BE2C (cell line): ENCODE results near the gene COL27A1.
A peak's percentile ranks its signal among the peaks of the same experiment; 100 is the strongest.

Source experiments
- DNase-seq: peaks from one replicate; pipeline ENCODE4 v3.0.0-alpha.2; 2020
- H3K27me3 ChIP-seq: fragments of 250-450 bp; sonication (Bioruptor Pico); 2 replicates; pipeline ENCODE4 v1.5.1; 2020; ENCODE audit warnings: mild to moderate bottlenecking
- H3K36me3 ChIP-seq: fragments of 250-450 bp; sonication (Bioruptor Pico); 2 replicates; pipeline ENCODE4 v1.5.1; 2020; ENCODE audit warnings: mild to moderate bottlenecking
- H3K4me1 ChIP-seq: fragments of 250-450 bp; sonication (Bioruptor Pico); 2 replicates; pipeline ENCODE4 v1.5.1; 2020
- H3K4me3 ChIP-seq: 2 replicates; pipeline ENCODE4 v1.5.1; 2011; ENCODE audit warnings: low read depth, low read length
- H3K9me3 ChIP-seq: fragments of 250-450 bp; sonication (Bioruptor Pico); 2 replicates; pipeline ENCODE4 v1.5.1; 2020
- CTCF ChIP-seq: IDR thresholded peaks from 2 replicates; pipeline ENCODE4 v1.5.1; 2012; ENCODE audit warnings: mild to moderate bottlenecking, low read depth, low read length

COL27A1 gene

GRCh38 chr9:114183006-114183405, 27.7 kb downstream of the COL27A1 start:
- H3K9me3 ChIP-seq: no peaks in the 10 kb centered on the region
- no peak for DNase-seq
- no peak for TF ChIP-seq CTCF
- no peak overlapping the region for H3K4me3 ChIP-seq
- H3K36me3 ChIP-seq: no peaks in the 10 kb centered on the region
- H3K4me1 ChIP-seq: peaks cover 11% of the 10 kb centered on the region
- no peaks in the 10 kb centered on the region for H3K27me3 ChIP-seq

- no peak for TF ChIP-seq CTCF
- Histone ChIP-seq H3K4me3 (no peak overlapping the region), H3K9me3 (no peaks in the 10 kb centered on the region), H3K27me3 (no peaks in the 10 kb centered on the region), H3K4me1 (peaks cover 8% of the 10 kb centered on the region), H3K36me3 (no peaks in the 10 kb centered on the region)
- peak; percentile 63 for DNase-seq
These were observed 28.7 kb downstream of the COL27A1 start for GRCh38 chr9:114184071-114184470.

- no peaks in the 10 kb centered on the region for H3K9me3 ChIP-seq
- H3K27me3 ChIP-seq: no peaks in the 10 kb centered on the region
- no peaks in the 10 kb centered on the region for H3K36me3 ChIP-seq
- H3K4me1 ChIP-seq: peaks cover 8% of the 10 kb centered on the region
- H3K4me3 ChIP-seq: no peak overlapping the region
- no peak for DNase-seq
- no peak for TF ChIP-seq CTCF
These were observed 29.5 kb downstream of the COL27A1 start for GRCh38 chr9:114184866-114185265.

GRCh38 chr9:114185570-114186490, 30.5 kb downstream of the COL27A1 start:
- no peak for DNase-seq
- Histone ChIP-seq H3K27me3 (no peaks in the 10 kb centered on the region), H3K36me3 (no peaks in the 10 kb centered on the region), H3K9me3 (no peaks in the 10 kb centered on the region), H3K4me1 (peaks cover 8% of the 10 kb centered on the region), H3K4me3 (no peak overlapping the region)
- TF ChIP-seq CTCF: no peak

GRCh38 chr9:114186605-114187289, 31.4 kb downstream of the COL27A1 start:
- no peaks in the 10 kb centered on the region for H3K9me3 ChIP-seq
- H3K27me3 ChIP-seq: no peaks in the 10 kb centered on the region
- no peak for TF ChIP-seq CTCF
- peak; percentile 59 for DNase-seq
- peaks cover 8% of the 10 kb centered on the region for H3K4me1 ChIP-seq
- no peak overlapping the region for H3K4me3 ChIP-seq
- H3K36me3 ChIP-seq: no peaks in the 10 kb centered on the region

- Histone ChIP-seq H3K4me1 (peaks cover 8% of the 10 kb centered on the region), H3K27me3 (no peaks in the 10 kb centered on the region), H3K4me3 (no peak overlapping the region), H3K36me3 (no peaks in the 10 kb centered on the region), H3K9me3 (no peaks in the 10 kb centered on the region)
- no peak for DNase-seq
- TF ChIP-seq CTCF: no peak
These were observed 32.5 kb downstream of the COL27A1 start for GRCh38 chr9:114187827-114188226.
